DND-41 (cell line): ENCODE data around the gene B4GALT5.

Experiments used
- ATAC-seq: fragments of 200-7000 bp; cut with Tn5 transposase; 3 replicates; pipeline ENCODE4 v1.9.1; 2021; ENCODE audit warnings: low read depth; ENCODE audit not compliant: insufficient read depth
- DNase-seq: peaks from one replicate; pipeline ENCODE4 v3.0.0-alpha.2; 2020
- H2AFZ ChIP-seq: 2 replicates; pipeline ENCODE4 v1.6.0; 2012; ENCODE audit warnings: low read depth, low read length
- H3K27ac ChIP-seq: 2 replicates; pipeline ENCODE4 v1.5.1; 2012; ENCODE audit warnings: low read length, inconsistent platforms
- H3K27me3 ChIP-seq: fragments of 200-600 bp; sonication (generic); 2 replicates; pipeline ENCODE4 v1.6.0; 2012; ENCODE audit warnings: low read length, mild to moderate bottlenecking, inconsistent platforms; ENCODE audit not compliant: insufficient read depth, poor library complexity
- H3K36me3 ChIP-seq: 2 replicates; pipeline ENCODE4 v1.5.1; 2012; ENCODE audit warnings: low read length, inconsistent platforms; ENCODE audit not compliant: insufficient read depth
- H3K4me1 ChIP-seq: 2 replicates; pipeline ENCODE4 v1.5.1; 2012; ENCODE audit warnings: mild to moderate bottlenecking, low read length; ENCODE audit not compliant: insufficient read depth
- H3K4me2 ChIP-seq: 2 replicates; pipeline ENCODE4 v1.6.0; 2012; ENCODE audit warnings: mild to moderate bottlenecking, moderate library complexity, low read length, inconsistent platforms; ENCODE audit not compliant: insufficient read depth
- H3K4me3 ChIP-seq, 2 experiments: fragments of 200-600 bp in 1 of 2; shearing (Covaris generic) in 1 of 2; 2 replicates each; pipeline ENCODE4 v1.5.1; 2012 to 2016; ENCODE audit warnings: inconsistent platforms in 2 of 2, low read length in 2 of 2, mild to moderate bottlenecking in 2 of 2, low read depth in 1 of 2, moderate library complexity in 1 of 2
- H3K79me2 ChIP-seq: 2 replicates; pipeline ENCODE4 v1.6.0; 2012; ENCODE audit warnings: low read length, inconsistent platforms; ENCODE audit not compliant: insufficient read depth
- H3K9ac ChIP-seq: 2 replicates; pipeline ENCODE4 v1.6.0; 2012; ENCODE audit warnings: low read depth, mild to moderate bottlenecking, inconsistent platforms, low read length, moderate library complexity
- H3K9me3 ChIP-seq: 2 replicates; pipeline ENCODE4 v1.5.1; 2012; ENCODE audit warnings: low read length, moderate library complexity, mild to moderate bottlenecking, inconsistent platforms; ENCODE audit not compliant: insufficient read depth, severe bottlenecking
- H4K20me1 ChIP-seq: 2 replicates; pipeline ENCODE4 v1.6.0; 2012; ENCODE audit warnings: low read length; ENCODE audit not compliant: insufficient read depth
- CTCF ChIP-seq: IDR thresholded peaks from 2 replicates; pipeline ENCODE4 v1.5.1; 2012; ENCODE audit warnings: borderline replicate concordance, low read length, moderate library complexity, mild to moderate bottlenecking; ENCODE audit not compliant: poor library complexity, severe bottlenecking; ENCODE audit errors: extremely low read depth
- EZH2 ChIP-seq: IDR thresholded peaks from 3 replicates; pipeline ENCODE4 v1.6.1; 2012; ENCODE audit warnings: borderline replicate concordance, low read depth, mild to moderate bottlenecking, moderate library complexity, low read length, inconsistent platforms; ENCODE audit not compliant: severe bottlenecking

B4GALT5 gene

GRCh38 chr20:49661560-49662329 lies 51.9 kb downstream of the B4GALT5 start:
- H4K20me1 ChIP-seq: peaks cover 64% of the 10 kb centered on the region; the same call in 1 of the 2 replicates
- TF ChIP-seq EZH2 (no peak), CTCF (no peak)
- H3K4me2 ChIP-seq: no peak overlapping the region
- peaks cover 76% of the 10 kb centered on the region for H3K79me2 ChIP-seq
- DNase-seq: no peak
- no peak overlapping the region for H3K27ac ChIP-seq
- H3K9ac ChIP-seq: no peak overlapping the region
- no peaks in the 10 kb centered on the region for H3K4me1 ChIP-seq
- no peaks in the 10 kb centered on the region for H3K27me3 ChIP-seq
- no peak for ATAC-seq
- no peak overlapping the region for H3K4me3 ChIP-seq
- H3K36me3 ChIP-seq: no peaks in the 10 kb centered on the region
- no peaks in the 10 kb centered on the region for H3K9me3 ChIP-seq
- H2AFZ ChIP-seq: no peak overlapping the region

GRCh38 chr20:49660912-49661311 lies 52.8 kb downstream of the B4GALT5 start:
- DNase-seq: no peak
- TF ChIP-seq EZH2 (no peak), CTCF (no peak)
- no peak overlapping the region for H3K4me2 ChIP-seq

GRCh38 chr20:49659056-49659455 lies 54.6 kb downstream of the B4GALT5 start:
- Histone ChIP-seq H3K9ac (no peak overlapping the region), H3K4me2 (no peak overlapping the region), H3K79me2 (peaks cover 52% of the 10 kb centered on the region), H3K4me3 (no peak overlapping the region), H3K4me1 (no peaks in the 10 kb centered on the region), H3K9me3 (no peaks in the 10 kb centered on the region), H3K36me3 (peaks cover 24% of the 10 kb centered on the region), H2AFZ (no peak overlapping the region), H3K27ac (no peak overlapping the region), H4K20me1 (peaks cover 42% of the 10 kb centered on the region; the same call in 1 of the 2 replicates), H3K27me3 (no peaks in the 10 kb centered on the region)
- DNase-seq (no peak), ATAC-seq (no peak)
- TF ChIP-seq CTCF: no peak
- TF ChIP-seq EZH2: no peak

More at GRCh38 chr20:49660912-49661311, 52.8 kb downstream of the B4GALT5 start:
- H4K20me1 ChIP-seq: peaks cover 56% of the 10 kb centered on the region; the same call in 1 of the 2 replicates
- H2AFZ ChIP-seq: no peak overlapping the region
- H3K79me2 ChIP-seq: peaks cover 67% of the 10 kb centered on the region
- H3K4me3 ChIP-seq: no peak overlapping the region
- no peaks in the 10 kb centered on the region for H3K4me1 ChIP-seq
- no peaks in the 10 kb centered on the region for H3K27me3 ChIP-seq
- no peak overlapping the region for H3K9ac ChIP-seq
- ATAC-seq: no peak
- H3K27ac ChIP-seq: no peak overlapping the region
- peaks cover 7% of the 10 kb centered on the region; the same call in 1 of the 2 replicates for H3K36me3 ChIP-seq
- H3K9me3 ChIP-seq: no peaks in the 10 kb centered on the region
